ENCODE data around the gene LSM5. TPM values are rescaled to one million over a fixed set of nuclear protein-coding genes. Genes with fewer than 3 reads are reported as not detected.

Gene LSM5
- total and polyA plus RNA-seq, 3 experiments from 2014 or later: 115 to 133 (median 130) TPM

GRCh38 chr7:32453341-32454011, 36.7 kb downstream of the LSM5 start:
- Histone ChIP-seq H3K36me3 (ENCODE audit: insufficient read depth, low read length) (no peaks in the 10 kb centered on the region), H3K4me3 (ENCODE audit: low read length) (no peak overlapping the region), H3K4me1 (ENCODE audit: insufficient read depth, low read length) (no peaks in the 10 kb centered on the region), H3K9me3 (ENCODE audit: low read length) (no peaks in the 10 kb centered on the region), H3K27ac (ENCODE audit: low read depth, low read length) (no peak overlapping the region), H3K27me3 (ENCODE audit: insufficient read depth, low read length, poor library complexity, severe bottlenecking) (no peaks in the 10 kb centered on the region)
- Mint-ChIP-seq H3K27me3 (peaks cover 14 to 43% of the 10 kb centered on the region in 2 donors), H3K4me1 (no peaks in the 10 kb centered on the region), H3K4me3 (no peak overlapping the region), H3K36me3 (no peaks in the 10 kb centered on the region), H3K9me3 (peaks cover 0 to 2% (median 0%) of the 10 kb centered on the region in 5 donors), H3K27ac (no peak overlapping the region)
- CTCF ChIA-PET: no interaction called here
- POLR2A ChIA-PET: no interaction called here
- DNase-seq: no peak

- Mint-ChIP-seq H3K27me3 (peaks cover 10 to 29% of the 10 kb centered on the region in 2 donors), H3K9me3 (peaks cover 0 to 6% (median 4%) of the 10 kb centered on the region in 5 donors), H3K36me3 (no peaks in the 10 kb centered on the region), H3K27ac (no peak overlapping the region), H3K4me1 (no peaks in the 10 kb centered on the region), H3K4me3 (no peak overlapping the region)
- CTCF ChIA-PET: no interaction called here
- Histone ChIP-seq H3K9me3 (ENCODE audit: low read length) (no peaks in the 10 kb centered on the region), H3K4me3 (ENCODE audit: low read length) (no peak overlapping the region), H3K4me1 (ENCODE audit: insufficient read depth, low read length) (no peaks in the 10 kb centered on the region), H3K27me3 (ENCODE audit: insufficient read depth, low read length, poor library complexity, severe bottlenecking) (no peaks in the 10 kb centered on the region), H3K36me3 (ENCODE audit: insufficient read depth, low read length) (no peaks in the 10 kb centered on the region), H3K27ac (ENCODE audit: low read depth, low read length) (no peak overlapping the region)
- POLR2A ChIA-PET: no interaction called here
- DNase-seq: no peak
These were observed 43.0 kb downstream of the LSM5 start for GRCh38 chr7:32447218-32447617.

GRCh38 chr7:32436146-32436928, 53.8 kb downstream of the LSM5 start:
- Mint-ChIP-seq H3K27ac (no peak overlapping the region), H3K4me3 (no peak overlapping the region), H3K36me3 (no peaks in the 10 kb centered on the region), H3K27me3 (peaks cover 10 to 31% of the 10 kb centered on the region in 2 donors), H3K4me1 (no peaks in the 10 kb centered on the region), H3K9me3 (peaks cover 0 to 3% (median 0%) of the 10 kb centered on the region in 5 donors)
- ChIA-PET POLR2A (no interaction called here), CTCF (no interaction called here)
- no peak for DNase-seq
- no peaks in the 10 kb centered on the region for H3K9me3 ChIP-seq (ENCODE audit: low read length)
- no peak overlapping the region for H3K4me3 ChIP-seq (ENCODE audit: low read length)
- H3K27me3 ChIP-seq (ENCODE audit: insufficient read depth, low read length, poor library complexity, severe bottlenecking): no peaks in the 10 kb centered on the region
- H3K36me3 ChIP-seq (ENCODE audit: insufficient read depth, low read length): no peaks in the 10 kb centered on the region
- no peak overlapping the region for H3K27ac ChIP-seq (ENCODE audit: low read depth, low read length)
- no peaks in the 10 kb centered on the region for H3K4me1 ChIP-seq (ENCODE audit: insufficient read depth, low read length)

Other genes with a start within 250 kb of the LSM5 start
- gene AVL9, start 5.1 kb upstream of the LSM5 start, total RNA-seq: 10 to 100 TPM; 49.6 to 57.0 TPM
- gene AVL9, start 5.1 kb upstream of the LSM5 start, polyA plus RNA-seq: 11.0 TPM